NT2/D1 (cell line): ENCODE data around the gene TEX13C.

ENCODE experiments used
- SUZ12 ChIP-seq: IDR thresholded peaks from 2 replicates; pipeline ENCODE4 v1.6.1; 2011; ENCODE audit not compliant: insufficient read length, insufficient read depth; ENCODE audit errors: extremely low read depth
- YY1 ChIP-seq: IDR thresholded peaks from 2 replicates; pipeline ENCODE4 v1.6.1; 2011; ENCODE audit not compliant: insufficient read length, insufficient read depth
- ZNF274 ChIP-seq: IDR thresholded peaks from 2 replicates; pipeline ENCODE4 v1.6.1; 2011; ENCODE audit warnings: mild to moderate bottlenecking, low read depth, low read length

- TF ChIP-seq ZNF274 (no peak), YY1 (no peak), SUZ12 (no peak)
Observed at GRCh38 chrX:125374169-125374568, 54.5 kb downstream of the TEX13C start.
